RKO (cell line): ENCODE measurements around the gene OTOG.

Experiments used
- DNase-seq: peaks from one replicate; pipeline ENCODE4 v3.0.0-alpha.2; 2016; ENCODE audit warnings: low spot score

OTOG gene

DNA sequence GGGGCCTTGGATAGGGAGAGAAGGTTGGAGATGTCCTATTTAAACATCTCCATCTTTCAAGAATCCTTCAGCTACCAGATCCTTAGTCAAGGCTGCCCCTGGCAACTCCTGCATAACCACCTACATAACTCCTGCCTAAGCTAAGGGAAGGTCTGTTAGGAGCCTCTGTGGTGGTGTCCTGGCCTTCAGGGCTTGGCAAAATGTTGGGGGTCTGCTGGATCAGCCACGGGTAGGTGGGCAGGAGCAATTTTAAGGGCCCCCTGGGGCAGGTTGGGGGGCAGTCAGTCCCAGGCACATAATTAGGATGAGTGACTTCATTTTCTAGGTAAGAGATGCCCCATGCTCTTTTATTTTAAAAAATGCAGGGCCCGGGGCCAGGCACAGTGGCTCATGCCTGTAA, 28.7 kb upstream of the OTOG start:
- no peak for DNase-seq

DNA sequence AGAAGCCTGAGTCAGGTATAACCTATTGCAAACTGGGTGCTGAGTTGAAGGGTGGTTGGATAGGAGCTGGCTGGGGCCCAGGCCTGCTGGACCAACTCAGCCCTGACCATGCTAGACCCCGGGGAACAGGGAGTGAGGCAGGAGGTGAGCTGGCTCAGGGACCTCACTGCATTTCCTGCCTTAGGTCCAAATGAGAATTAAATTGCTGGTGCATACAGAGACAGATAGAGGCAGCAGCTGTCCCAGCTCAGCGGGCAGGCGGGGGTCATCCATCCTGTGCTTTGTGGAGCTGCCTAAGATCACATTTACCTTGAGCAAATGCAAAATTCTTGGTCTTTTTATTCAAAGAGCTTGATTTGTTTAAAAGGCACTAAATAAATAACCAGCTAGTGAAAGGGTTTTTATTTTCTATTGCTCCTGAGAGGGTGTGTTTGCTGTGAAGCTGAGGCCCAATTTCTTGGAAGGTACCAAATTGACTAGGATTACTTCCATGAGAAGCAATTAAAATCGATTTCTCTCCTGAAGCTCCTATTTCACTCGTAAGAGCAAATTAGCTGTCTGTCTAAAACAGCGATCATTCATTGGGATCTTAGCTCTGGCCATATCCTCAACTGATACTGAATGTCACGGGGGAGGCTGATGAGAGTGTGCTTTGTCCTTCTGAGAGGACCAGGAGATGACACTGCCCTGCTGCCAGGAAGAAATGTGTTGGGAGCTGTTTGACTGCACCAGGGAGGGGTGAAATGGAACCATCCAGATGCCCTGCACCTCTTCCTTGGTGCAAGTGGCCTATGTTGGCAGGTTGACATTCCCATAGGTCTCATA, 27.8 kb upstream of the OTOG start:
- DNase-seq: no peak

DNA sequence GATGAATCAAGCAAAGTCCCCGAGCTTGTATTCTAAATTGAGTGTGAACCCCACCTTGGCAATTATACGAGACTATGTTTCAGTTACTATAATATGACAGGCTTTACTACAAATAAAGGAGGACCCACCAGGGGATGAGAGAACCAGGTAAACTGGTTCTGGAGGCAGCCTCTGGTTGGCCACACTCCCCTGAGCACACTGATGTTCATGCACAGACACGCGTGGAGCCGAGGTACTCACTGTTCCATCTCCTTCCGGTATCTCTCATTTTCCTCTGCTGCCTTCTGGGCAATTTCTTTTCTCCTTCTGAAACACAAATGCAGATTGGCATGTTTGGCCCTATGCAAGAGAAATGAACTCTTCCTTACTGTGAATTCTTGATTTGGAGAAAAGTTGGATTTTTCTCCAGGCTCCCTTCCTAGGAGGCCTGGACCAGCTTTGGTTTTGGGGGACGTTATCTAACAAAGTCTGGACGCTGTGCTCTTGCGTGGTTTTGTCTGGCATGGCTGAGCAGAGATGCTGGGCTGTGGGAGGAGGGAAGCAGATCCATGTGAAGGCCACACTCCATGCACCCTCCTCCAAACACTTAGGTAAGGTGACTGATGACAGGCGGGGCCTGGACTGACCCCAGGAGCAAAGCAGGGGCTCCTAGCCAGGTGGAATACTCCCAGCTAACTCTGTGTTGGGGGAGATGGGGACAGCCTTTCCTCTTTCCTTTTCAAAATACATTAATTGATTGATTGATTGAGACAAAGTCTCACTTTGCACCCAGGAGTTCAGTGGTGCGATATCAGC, 25.8 kb upstream of the OTOG start:
- DNase-seq: no peak

DNA sequence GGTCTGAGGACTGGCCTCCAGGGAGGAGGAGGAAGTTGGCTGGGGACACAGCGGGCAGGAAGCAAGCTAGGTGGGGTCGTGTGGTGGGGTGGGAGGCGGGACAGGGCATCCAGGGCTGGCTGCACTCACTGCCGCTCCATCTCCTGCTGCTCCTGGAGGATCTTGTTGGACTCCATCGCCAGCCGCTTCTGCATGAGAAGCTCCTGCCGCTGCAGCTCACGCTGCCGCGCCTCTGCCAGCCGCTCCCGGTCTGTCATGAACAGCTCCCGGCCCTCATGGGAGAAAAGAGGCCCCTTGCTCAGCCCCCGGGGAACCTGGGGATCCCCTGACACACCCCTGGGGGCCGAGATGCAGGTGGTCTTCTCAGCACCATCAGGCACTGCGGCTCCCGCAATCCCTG, 24.4 kb upstream of the OTOG start:
- DNase-seq: no peak

DNA sequence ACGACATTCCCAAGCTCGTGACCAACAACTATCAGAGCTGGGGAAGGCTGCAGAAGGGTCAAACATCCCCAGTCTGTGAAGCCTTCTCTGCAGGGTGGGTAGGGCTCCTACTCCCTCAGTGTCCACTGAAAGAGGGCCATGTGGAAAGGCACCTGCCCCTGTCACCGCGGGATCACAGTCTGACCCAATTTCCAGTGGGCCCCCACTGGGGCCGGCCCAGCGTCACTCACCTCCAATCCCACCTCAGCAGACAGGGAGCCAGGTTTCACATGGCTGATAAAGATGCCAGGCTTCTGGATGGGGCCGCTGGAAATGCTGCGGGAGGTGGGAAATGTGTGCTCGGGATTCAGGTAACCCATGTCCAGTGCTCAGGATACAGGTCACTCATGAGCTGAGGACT, 22.8 kb upstream of the OTOG start:
- DNase-seq: no peak

DNA sequence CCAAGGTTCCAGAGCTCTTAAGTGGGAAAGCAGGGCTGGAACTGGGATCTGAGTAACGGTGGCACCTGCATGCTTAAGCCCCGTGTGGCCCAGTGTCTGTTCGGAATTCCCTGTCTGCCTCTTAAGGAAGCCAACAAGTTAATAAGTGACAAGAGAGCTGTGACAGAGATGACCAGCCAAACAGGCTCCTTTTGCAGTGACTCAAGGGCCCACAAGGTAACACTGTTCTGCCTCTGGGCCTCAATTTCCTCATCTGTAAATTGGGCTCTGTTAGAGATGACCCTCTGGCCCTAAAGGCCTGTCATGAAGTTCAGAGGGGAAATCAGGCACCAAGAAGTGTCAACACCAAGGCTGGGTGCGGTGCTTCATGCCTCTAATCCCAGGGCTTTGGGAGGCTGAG, 21.5 kb upstream of the OTOG start:
- DNase-seq: no peak

DNA sequence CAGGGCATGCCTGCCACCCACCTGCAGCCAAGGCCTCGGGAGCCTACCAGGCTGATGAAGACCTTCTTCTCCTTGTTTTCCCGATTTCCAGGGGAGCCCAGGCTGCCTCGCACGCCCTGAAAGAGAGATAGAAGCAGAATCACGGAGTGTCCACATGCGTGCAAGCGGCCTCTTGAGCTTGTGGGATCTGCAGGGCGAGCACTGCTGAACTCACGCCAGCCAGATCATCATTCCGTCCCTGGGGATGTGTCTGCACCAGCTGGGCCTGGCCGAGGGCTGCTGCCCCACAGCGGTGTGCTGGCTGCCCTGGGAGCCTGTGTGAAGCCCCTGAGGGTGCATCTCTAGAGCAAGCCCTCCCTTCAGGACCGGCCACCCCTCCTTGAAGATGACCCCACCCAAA, 20.7 kb upstream of the OTOG start:
- DNase-seq: no peak

DNA sequence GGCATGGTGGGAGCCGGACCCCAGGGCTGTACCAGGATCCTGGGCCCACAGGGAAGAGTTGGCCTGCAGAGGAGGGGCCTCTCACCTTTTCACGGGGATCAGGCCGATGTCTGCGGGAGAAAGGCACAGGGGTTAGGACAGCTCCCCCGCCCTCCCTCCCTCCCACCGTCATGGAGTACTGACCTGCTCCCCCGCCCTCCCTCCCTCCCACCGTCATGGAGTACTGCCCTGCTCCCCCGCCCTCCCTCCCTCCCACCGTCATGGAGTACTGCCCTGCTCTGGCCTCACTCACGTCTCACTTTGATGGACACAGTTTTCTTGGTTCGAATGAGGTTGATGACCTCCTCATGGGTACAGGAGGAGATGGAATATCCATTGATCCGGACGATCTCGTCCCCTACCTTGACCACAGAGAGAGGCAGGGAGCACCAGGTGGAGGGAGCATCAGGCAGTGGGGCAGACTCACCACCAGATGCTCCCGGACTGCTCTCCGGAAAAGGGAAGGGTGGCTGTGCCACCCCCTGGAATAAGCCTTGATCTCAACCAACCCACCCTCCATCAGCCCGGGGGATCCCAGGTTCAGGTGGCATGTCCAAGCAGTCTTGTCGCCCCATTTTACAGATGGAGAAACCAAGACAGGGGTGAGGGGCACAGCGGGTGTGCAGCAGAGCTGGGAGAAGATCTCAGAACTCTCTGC, 20.0 kb upstream of the OTOG start:
- DNase-seq: no peak

DNA sequence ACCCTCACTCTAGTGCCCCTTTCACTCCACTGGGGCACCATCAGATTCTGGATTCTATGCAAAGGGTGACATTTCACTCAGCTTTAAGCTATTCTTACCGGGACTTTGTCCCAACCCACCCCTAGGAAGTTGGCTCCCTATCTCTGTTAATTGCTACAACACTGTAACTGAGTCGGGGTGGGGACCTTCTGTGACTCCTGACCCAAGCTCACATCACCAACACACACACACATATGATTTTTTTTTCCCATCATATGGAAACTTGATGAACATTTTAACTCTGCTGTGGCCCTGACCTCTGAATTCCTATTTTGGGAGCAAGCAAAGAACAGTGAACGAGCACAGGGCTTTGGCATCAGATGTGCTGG, 19.4 kb upstream of the OTOG start:
- DNase-seq: no peak

DNA sequence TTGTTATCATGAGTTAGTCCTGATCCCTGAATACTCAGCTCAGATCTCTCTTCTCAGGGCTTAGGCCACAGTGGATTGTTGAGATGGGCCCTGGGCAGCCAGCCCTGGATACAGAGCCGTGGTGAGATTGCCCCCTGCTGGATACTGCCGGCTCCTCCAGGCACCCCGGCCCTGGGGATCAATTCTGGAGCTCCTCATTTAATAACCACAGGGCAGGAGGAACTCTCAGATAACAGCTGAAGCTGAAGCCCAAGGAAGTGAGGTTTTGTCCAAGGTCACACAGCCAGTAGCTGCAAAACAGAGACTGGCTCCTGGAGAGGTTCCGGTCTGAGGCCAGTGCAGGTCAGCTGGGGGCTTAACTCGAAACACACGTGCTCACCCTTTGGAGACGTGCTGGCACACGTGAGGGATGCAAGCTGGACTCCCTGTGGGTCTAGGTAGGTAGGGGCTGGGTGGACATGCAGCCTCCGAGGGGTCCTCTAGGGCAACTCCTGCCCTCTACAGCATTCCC, 18.8 kb upstream of the OTOG start:
- DNase-seq: peak; percentile 41

DNA sequence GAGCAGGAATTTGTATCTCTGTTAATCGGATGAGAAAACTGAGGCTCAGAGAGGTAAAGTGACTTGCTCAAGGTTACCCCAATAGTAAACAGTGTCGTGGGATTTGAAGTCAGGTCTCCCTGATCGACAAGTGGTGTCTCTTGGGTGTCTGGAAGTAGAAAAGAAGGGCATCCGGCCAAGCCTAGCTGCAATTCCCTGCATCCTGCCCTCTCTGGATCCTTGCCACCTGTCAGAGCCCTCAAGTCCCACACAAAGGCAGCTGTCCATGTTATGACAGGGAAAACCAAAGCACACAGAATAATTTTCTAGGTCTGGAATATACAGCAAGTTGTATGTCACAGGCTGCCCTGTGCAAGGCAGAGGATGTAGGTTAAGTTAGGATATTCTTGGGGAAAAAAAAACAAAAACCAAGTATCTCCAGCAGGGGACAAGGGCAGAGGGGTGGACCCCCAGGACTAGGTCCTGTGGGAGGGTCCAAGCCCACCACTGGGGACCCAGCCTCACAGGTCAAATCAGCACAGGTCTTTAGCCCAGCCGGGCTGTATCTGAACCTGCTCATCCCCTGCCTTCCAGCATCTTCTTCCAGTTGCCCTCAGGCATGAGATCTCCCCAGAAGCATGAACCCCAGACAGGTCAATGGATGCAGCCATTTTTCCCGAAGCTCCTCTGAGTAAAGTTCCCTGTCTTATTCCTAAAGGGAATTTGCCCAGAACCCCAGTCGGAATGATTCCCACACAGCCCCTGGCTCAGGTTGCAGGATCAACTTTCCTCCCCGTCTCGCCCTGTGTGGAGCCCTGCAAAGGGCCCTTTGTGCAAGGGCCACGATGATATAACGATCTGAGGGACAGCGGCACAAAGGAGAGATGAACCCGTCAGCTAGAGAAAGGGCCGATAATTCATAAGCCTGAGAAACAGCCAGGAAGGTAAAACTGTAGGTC, 17.9 kb upstream of the OTOG start:
- no peak for DNase-seq

DNA sequence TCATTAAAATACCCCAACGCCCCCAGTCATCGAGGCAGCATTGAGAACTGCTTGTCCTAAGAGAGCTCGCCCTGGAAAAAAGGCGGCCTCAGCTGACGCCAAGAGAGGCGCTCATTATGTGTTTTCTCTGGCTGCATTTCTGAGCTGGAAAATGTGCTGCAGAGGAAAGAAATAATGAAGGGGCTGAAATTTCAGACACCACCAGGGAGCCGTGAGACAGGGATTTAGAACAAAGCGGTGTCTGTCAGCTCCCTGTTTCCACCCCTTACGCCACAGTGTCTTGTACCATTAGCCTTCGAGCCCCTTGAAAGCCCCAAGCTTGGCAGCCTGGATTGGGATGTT, 17.2 kb upstream of the OTOG start:
- DNase-seq: no peak

DNA sequence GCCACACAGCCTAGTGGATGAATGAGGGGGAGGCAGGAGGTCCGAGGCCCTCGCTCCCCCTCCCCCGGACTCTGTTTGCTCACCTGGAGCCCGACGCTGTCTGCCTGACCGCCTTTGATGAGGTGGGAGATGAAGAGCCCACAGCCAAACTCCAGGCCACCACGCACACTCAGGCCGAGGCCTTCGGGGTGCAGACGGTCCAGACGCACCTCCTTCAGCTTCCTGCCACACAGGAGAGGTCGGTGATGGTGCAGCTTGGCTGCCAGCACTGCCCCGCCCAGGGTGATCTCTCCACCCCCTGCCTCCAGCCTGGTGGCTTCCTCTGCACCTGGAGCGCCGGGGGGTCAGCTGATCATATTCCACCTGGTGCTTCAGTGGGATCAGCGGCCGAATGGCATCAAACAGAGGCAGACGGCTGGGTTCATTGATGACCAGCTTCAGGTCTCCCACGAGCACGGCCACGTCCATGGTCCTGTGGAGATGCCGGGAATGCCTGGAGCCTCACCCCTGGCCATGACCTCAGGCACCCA, 15.9 kb upstream of the OTOG start:
- DNase-seq: no peak

DNA sequence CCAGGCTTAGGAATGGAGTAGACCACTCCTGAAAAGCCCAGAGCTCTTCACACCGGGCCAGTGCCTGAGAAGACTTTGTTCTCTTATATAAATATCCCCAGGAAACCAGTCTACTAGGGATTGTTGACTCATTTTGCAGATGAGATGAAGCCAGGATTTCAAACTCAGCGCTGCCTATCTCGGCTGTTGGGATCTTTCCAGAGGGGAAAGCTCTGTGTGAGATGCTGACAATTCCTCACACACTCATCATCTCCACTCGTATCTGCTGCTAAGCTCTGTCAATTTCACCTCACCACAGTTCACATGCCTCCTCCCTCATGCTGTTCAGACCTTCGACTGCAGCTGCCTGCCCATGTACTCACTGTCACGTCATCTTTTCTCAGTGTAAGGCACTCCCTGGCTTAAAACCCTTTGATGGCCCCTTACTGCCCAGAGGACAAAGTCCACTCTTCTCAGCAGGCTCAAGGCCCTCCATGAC, 15.4 kb upstream of the OTOG start:
- no peak for DNase-seq

DNA sequence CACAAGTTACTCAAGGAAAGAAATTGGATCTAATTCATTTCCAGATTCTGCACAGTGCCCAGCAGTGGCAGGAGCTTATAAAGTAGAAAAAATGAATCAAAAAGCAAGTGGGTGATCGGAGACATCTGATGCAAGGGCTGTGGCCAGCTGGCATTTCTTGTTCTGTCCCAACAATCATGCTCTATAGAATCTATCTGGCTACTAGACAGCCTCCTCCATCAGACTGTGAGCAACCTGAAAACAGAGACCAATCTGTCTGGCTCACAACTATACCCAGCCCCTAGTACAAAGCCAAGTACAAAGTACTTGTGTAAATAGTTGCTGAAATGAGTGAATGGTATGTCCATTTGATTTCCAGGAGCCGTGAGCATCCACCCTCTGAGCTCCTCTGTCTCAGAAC, 14.3 kb upstream of the OTOG start:
- no peak for DNase-seq

DNA sequence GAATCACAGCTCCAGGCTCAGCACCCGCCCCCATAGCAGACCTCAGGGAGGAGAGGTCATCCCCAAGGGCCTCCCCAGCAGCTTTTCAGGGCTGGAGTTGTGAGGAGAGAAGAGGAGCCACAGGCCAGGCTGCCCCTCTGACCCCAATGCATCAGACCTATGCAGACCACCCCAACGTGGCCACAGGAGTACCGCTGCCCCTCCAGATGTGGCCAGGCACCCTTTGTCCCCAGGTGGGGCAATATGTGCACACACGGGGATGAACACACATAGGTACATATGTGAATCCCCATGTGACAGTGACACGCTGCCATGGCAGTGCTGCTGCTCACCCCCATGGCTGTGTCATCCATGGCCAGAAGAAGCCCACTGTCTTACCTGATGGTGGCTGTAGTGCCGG, 13.7 kb upstream of the OTOG start:
- no peak for DNase-seq

DNA sequence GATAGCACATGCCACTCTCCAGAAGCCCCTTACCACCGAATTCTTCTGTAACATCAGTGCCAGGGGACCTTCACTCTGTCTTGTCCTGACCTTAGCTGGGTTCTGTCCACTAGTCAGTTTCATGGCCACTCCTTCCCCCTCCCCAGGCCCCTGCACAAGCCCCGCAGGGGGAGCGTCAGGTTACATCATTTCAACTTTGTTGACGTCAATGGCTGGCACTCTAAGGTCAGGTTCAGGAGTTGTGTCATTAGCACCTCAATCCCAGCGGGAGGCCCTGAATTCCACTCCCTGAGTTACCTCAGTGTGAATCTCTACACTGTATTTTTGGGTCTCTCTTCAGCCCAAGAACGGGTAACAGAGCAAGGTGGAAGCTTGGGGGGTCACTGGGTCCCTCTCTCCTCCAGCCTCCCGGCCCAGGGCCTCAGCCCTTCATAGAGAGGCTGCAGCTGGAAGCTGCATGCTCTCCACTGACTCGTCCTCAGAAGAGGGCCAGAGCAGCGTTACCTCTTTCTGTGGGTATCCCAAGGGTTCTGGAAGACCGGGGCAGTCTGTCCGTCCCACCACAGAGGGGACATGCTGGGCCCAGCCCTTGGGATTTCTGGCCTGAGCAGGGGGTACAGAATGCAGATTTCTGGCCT, 13.2 kb upstream of the OTOG start:
- no peak for DNase-seq

DNA sequence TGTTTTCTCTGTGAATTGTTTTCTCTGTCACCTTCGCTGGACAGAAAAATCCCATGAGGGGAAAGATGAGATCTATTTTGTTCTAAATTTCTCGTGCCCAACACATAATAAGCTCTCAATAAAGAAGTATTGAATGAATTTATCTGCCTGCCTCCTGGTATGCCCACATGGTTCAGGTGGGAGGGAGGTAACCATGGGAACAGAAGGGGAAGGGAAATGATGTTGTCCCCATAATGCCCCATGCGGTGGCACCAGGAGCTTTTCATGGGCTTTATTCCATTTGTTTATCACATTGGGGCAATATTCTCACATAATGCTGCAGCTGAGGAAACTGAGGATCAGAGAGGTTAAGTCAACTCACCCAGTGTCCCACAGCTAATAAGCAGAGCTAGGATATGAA, 11.6 kb upstream of the OTOG start:
- no peak for DNase-seq

DNA sequence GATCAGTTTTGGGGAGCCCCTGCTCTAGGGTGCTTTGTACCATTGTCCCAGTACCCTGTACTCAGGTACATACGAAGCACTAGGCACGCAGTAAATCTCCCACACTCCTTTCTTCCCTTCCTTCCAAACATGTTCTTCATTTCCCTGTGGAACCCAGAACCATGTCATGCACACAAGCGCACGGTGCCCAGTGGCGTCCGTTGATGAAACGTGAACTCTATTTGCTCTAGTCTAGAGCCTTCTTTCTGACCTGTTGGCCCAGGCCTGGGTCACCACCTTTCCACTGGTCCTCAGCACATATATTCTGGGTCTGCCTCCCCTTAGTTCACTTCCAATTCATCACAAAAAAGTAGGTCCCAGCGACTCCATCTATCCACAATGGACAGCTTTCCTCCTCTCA, 9.8 kb upstream of the OTOG start:
- no peak for DNase-seq

DNA sequence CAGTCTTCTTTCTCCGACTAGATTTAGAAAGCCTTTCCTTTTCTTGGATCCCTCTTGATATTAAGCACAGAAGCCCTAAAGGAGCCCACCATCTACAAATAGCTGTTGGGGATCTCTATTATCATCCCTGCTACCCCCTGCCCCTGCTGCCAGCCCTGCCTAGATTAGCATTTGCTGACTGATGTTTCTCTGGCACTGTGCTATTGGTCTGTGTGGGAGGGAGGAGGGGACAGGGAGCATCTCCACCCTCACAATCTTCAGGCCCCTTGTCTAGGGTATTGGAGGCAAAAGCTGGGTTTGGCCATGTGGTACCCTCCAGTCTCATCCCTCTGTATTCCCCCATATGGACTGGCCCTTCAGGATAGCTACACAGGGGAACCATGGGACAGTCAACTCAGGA, 9.0 kb upstream of the OTOG start:
- DNase-seq: no peak

DNA sequence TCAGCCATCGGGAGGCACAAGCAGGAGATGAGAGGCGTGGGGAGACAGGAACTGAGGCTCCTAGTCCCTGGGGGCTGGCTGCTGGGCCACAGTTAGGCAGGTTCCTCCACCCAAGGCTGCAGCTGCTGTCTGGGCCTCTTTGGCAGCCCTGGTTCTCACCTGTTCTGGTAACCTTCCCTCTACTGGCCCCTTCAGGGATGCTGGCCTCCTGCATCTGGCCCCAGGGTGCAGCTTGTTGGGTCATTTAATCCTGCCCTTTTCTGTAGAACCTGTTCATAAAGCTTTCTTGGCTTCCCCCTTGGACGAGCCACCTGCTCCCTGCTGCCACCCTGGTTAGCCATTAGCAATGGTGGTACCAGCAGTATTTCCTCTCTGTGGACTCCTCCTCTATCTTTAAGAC, 8.3 kb upstream of the OTOG start:
- DNase-seq: no peak
